Astrocyte of the spinal cord (primary cell): ENCODE data around the gene PHLDB3.

Source experiments
- DNase-seq: peaks from one replicate; pipeline ENCODE4 v3.0.0; 2011; ENCODE audit warnings: low read depth, low spot score
- H3K4me3 ChIP-seq: 2 replicates; pipeline ENCODE4 v1.5.1; 2011; ENCODE audit warnings: low read depth, mild to moderate bottlenecking, low read length, moderate library complexity
- CTCF ChIP-seq: IDR thresholded peaks from 2 replicates; pipeline ENCODE4 v1.5.1; 2012; ENCODE audit warnings: low read depth, mild to moderate bottlenecking, low read length, inconsistent platforms
- in situ Hi-C: cut with HindIII; loops from 2 replicates; pipeline ENCODE4 v1.10.0; 2017; ENCODE audit warnings: low sequenced_read_pairs

PHLDB3 gene

GRCh38 chr19:43479226-43479625 lies 25.3 kb downstream of the PHLDB3 start:
- no peak for TF ChIP-seq CTCF
- no peak for DNase-seq
- H3K4me3 ChIP-seq: no peak overlapping the region
- in situ Hi-C loops: no loop called here

GRCh38 chr19:43478323-43478722 lies 26.2 kb downstream of the PHLDB3 start:
- in situ Hi-C loops: no loop called here
- no peak for TF ChIP-seq CTCF
- no peak for DNase-seq
- no peak overlapping the region for H3K4me3 ChIP-seq

- no peak overlapping the region for H3K4me3 ChIP-seq
- in situ Hi-C loops: no loop called here
- TF ChIP-seq CTCF: no peak
- DNase-seq: peak; percentile 69
These were observed 27.9 kb downstream of the PHLDB3 start for GRCh38 chr19:43476606-43477005.

- DNase-seq: peak; percentile 95
- H3K4me3 ChIP-seq: peak overlapping the region; percentile 28
- no peak for TF ChIP-seq CTCF
- in situ Hi-C loops: no loop called here
These were observed 29.4 kb downstream of the PHLDB3 start for GRCh38 chr19:43474986-43475705.

- no peak overlapping the region for H3K4me3 ChIP-seq
These were observed 30.1 kb downstream of the PHLDB3 start for GRCh38 chr19:43474487-43474886.

GRCh38 chr19:43471091-43471490 lies 33.5 kb downstream of the PHLDB3 start:
- no peak overlapping the region for H3K4me3 ChIP-seq
- TF ChIP-seq CTCF: no peak
- in situ Hi-C loops: no loop called here
- no peak for DNase-seq

More at GRCh38 chr19:43474487-43474886, 30.1 kb downstream of the PHLDB3 start:
- TF ChIP-seq CTCF: no peak
- no peak for DNase-seq
- in situ Hi-C loops: no loop called here
